ENCODE data around the gene PARD6G. TPM values are rescaled to one million over a fixed set of nuclear protein-coding genes. Genes with fewer than 3 reads are reported as not detected.

The PARD6G gene
- total and polyA plus RNA-seq, 9 of the 15 experiments (the other 6 are each of a cell fraction or from before 2014, with no cell fraction given), result 0.03 to 1.2 (median 0.26) TPM

DNA sequence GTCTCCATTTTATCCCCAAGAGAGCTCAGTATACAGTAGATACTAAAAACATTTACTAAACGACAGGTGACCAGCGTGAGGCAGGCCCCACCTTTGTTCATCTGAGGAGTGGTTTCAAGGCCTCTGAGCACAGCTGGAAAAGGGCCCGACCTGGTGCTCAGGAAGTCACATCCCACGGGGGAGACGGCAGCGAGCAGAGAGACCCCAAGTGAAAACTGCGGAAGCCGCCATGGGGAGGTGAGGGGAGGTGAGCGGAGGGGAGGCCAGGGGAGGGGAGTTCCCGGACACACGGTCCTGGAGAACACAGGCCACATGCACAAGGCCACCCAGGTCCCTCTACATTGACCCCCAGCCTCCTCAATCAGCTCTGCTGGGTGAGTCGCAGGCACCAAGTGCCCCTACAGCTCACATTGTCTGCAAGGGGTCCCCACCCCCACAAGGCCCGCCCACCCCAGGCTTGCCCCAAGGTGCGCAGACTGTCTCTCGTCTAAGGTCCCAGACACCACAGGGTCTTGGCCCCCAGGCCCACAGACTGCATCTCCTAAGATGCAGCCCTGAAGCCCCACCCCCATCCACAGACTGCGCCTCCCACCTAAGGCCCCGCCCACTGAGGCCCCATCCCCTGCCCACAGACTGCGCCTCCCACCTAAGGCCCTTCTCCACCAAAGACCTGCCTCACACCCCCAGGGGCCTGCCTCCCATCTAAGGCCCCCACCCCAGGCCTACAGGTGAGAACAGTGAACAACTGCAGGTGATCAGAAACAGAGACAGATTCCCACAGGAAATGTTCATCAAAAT is 19.1 kb downstream of the PARD6G start (continued):
- TF ChIP-seq, protein P1, sequence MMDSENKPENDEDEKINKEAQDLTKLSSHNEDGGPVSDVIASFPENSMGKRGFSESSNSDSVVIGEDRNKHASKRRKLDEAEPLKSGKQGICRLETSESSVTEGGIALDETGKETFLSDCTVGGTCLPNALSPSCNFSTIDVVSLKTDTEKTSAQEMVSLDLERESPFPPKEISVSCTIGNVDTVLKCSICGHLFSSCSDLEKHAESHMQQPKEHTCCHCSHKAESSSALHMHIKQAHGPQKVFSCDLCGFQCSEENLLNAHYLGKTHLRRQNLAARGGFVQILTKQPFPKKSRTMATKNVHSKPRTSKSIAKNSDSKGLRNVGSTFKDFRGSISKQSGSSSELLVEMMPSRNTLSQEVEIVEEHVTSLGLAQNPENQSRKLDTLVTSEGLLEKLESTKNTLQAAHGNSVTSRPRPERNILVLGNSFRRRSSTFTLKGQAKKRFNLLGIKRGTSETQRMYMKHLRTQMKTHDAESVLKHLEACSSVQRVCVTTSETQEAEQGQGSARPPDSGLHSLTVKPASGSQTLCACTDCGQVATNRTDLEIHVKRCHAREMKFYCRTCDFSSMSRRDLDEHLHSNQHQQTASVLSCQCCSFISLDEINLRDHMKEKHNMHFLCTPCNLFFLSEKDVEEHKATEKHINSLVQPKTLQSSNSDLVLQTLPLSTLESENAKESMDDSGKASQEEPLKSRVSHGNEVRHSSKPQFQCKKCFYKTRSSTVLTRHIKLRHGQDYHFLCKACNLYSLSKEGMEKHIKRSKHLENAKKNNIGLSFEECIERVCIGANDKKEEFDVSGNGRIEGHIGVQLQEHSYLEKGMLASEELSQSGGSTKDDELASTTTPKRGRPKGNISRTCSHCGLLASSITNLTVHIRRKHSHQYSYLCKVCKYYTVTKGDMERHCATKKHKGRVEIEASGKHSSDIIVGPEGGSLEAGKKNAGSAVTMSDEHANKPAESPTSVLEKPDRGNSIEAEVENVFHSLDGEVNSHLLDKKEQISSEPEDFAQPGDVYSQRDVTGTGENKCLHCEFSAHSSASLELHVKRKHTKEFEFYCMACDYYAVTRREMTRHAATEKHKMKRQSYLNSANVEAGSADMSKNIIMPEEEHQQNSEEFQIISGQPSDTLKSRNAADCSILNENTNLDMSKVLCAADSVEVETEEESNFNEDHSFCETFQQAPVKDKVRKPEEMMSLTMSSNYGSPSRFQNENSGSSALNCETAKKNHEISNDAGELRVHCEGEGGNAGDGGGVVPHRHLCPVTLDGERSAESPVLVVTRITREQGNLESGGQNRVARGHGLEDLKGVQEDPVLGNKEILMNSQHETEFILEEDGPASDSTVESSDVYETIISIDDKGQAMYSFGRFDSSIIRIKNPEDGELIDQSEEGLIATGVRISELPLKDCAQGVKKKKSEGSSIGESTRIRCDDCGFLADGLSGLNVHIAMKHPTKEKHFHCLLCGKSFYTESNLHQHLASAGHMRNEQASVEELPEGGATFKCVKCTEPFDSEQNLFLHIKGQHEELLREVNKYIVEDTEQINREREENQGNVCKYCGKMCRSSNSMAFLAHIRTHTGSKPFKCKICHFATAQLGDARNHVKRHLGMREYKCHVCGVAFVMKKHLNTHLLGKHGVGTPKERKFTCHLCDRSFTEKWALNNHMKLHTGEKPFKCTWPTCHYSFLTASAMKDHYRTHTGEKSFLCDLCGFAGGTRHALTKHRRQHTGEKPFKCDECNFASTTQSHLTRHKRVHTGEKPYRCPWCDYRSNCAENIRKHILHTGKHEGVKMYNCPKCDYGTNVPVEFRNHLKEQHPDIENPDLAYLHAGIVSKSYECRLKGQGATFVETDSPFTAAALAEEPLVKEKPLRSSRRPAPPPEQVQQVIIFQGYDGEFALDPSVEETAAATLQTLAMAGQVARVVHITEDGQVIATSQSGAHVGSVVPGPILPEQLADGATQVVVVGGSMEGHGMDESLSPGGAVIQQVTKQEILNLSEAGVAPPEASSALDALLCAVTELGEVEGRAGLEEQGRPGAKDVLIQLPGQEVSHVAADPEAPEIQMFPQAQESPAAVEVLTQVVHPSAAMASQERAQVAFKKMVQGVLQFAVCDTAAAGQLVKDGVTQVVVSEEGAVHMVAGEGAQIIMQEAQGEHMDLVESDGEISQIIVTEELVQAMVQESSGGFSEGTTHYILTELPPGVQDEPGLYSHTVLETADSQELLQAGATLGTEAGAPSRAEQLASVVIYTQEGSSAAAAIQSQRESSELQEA (IDR thresholded peaks at IDR 0.05; ENCODE audit: low read depth), result no peak
- no peak for TF ChIP-seq E2F4 (CRISPR knock-in tag; IDR thresholded peaks at IDR 0.05; ENCODE audit: low read depth)
